Stimulated activated CD8-positive, alpha-beta memory T cell treated with anti-CD3 and anti-CD28 coated beads, Interleukin-15, amount 100 ng/mL, for 24 hours (primary cell): ENCODE data around the gene MAGEB16.

ENCODE experiments used
- DNase-seq: peaks from one replicate; pipeline ENCODE4 v3.0.0-alpha.2; 2020; ENCODE audit warnings: low read depth

MAGEB16 gene

DNA sequence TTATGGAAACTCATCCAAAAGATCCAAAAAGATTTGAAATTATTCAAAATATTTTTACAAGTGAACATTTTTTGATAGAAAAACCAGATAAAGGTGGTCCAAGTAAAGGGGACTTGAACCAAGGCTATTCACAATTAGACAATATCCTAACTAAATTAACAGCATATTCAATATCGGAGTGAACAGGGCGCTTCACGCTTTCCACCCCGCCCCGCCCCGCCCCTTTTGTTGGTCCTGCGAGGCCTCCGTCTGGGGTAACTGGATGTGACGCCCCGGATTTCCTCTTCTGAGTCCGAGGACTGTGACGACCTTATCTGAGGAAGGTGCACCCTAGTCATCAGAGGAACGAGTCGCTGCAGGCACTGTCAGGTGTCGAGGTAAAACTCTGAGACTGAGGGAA, at the start of gene MAGEB16:
Gene MAGEB16 (plus strand): TSS at position 301 of the 400 bp plus-strand sequence. CDS start 3,855 bp downstream, outside the sequence.
- DNase-seq = no peak

DNA sequence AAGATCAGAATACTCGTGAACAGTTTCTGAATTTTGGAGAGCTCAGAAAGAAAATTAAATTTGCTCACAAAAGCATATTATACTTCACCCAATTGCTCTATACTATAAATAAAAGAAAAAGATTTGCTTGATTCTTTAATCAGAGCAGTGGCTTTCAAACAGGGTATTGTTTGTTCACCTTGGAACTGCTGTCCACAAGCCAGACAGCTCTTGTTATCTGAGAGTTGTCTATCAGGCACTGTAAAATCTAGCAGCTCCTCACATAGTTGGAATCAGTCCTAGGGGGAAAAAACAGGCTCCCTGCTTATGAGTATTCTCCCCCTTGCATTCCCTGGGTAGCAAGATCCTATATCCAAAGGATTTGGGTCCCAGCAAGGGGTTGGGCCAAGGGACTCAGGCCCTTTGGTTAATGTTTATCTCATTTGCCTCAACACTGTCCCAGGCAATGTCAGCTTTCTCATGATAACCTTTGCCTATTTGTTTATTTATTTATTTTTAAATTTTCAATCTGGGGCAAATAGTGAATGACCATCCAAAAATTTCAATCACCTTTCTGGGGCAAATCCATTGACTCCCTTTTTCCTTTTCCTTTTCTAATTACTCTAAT, 24.1 kb upstream of the MAGEB16 start:
- no peak for DNase-seq

DNA sequence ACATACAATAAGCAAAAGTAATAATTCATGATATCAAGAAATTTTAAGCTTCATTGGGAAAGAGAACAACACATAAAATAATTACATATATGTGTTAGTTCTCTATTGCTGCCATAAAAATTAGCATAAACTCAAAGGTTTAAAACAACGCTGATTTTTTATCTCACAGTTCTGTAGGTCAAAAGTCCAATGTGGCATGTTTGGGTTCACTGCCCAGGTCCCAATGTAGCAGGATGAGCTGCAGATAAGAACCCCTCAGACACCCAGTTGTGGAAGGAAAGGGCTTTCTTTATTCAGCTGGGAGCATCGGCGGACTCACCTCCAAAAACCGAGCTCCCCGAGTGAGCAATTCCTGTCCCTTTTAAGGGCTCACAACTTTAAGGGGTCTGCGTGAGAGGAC, 13.1 kb upstream of the MAGEB16 start:
- no peak for DNase-seq

DNA sequence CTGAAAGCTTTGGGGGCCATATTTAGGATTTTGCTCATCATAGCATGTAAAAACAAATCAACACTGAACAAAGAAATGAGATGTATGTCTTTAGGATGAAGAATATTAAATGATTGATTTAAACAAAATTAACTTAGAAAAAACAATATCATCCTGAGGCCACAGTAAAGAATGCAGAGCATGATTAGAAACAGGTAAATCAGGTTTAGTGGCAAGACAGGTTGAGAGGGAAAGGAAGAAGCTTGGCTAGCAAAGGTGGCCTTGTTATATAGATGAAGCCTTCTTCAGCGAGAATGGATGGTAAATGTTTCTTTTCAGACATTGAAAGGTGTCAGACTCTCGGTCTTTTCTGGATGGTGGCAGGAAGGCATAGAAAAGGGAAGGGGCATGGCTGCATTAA, 11.9 kb upstream of the MAGEB16 start:
- no peak for DNase-seq

DNA sequence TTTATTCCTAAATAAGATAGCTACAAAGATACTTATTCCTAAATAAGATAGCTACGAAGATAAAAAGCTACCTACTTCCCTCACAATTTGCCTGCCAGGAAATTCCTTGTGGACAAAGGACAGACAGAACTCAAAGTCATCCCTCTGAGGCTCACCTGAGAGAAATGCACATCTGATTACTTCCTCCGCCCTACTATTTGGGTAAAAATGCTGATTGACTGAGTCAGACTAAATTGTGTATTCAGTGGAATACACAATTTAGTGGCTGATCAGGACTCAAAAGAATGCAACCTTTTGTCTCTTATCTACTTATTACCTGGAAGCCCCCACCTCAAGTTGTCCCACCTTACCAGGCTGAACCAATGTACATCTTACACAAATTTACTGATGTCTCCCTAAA, 10.3 kb upstream of the MAGEB16 start:
- DNase-seq = no peak

DNA sequence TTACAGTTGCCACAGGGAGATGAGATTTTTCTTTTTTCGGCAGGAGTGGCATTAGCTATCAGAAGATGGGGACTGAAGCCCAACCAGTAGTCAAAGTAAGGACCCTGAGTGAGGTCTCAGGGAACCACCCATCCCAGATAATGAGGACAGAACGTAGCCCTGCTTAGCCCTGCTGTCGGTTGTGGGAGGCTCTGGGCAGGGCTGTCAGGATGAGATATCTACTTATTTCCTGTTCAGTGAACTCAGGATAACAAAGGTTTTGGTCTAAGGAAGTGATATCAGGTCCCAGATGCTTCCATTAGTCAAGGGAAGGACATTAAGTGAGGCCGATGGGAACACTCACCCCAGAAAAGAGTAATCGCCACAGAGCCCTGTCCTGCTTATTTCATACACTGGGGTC, 2.3 kb downstream of the MAGEB16 start:
- no peak for DNase-seq

DNA sequence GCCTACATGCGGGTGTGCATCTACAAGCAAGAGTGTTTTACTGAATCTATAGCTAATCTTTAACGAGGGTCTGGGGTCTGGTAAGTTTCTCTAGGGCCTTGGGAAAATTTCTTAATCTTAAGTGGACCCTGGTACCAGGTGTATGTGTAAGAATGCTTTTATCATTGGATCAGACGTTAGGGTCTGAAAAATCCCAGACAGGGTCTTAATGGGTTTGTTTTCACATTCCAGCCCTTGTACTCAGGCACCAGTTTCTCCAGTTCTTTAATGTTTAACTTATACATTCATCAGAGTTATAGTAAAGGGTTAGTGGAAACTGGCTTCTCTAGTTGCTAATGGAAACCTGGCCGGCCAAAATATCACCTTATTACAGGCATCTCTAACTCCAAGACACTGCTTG, 11.6 kb downstream of the MAGEB16 start:
- no peak for DNase-seq

DNA sequence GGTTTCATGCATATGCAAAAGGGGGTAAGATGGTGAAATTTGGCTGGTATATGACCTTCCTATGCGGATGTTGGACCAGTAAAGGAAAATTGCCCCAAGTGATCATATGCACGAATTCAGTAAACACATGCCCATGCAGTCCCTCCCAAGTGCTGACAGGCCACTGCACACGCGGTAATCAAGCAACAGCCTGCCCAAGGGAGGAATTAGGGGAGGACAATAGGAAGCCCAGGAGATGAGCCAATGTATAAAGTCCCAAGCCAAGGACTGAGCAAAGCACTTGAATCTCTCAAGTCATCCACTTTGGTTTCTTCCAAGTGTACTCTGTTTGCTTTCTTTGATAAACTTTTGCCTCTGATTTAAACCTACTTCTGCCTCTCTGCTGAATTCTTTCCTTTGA, 21.1 kb downstream of the MAGEB16 start:
- no peak for DNase-seq

DNA sequence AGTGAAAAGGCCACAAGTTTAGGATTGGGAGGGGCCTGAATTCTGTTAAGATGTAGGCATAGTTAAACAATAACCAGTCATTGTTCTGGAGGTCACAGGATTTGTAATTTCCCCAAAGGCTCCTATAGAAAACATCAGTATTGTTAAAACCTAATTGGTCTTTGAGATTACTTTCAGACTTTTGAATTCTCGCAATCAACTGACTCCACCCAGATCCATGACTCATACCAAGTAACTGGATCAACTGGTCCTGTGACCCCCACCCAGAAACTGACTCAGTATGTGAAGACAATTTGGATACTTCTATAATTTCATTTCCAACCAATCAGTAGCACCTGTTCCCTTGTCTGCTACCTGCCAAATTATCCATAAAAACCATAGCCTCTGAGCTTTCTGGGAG, 28.4 kb downstream of the MAGEB16 start:
- no peak for DNase-seq

DNA sequence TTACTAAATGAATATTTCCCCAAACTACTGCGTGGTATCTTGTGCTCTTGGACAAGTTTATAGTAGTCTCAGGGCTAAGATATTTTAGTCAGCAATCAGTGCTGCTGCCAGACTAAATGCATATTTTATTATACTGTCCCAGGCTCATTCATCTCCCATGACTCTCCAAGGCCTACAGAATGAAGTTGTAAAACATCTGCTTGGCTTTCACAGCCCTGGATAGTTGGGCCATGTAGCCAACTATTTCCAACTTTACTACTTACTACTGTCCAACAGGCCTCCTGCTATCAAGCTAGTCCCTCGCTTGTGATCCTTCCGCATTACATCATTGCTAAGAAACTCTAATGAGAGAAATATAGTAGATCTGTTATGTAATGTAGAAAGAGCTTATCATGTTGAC, 31.4 kb downstream of the MAGEB16 start:
- DNase-seq = no peak

DNA sequence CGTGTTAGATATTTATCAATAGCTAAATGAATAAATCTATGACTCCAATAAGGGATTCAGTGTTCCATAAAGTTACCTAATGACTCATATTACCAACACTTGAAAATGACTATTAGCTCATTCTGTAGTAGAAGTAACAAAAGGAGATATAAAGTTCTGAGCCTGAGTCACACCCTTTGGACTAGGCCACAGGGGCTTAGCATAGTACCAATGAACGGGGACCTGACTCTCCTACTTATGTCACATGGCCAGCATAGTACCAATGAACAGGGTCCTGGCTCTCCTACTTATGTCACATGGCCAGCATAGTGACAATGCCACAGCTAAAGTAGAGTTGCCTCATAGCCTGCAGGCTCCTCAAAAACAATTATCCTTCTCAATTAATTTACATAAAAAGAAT, 43.7 kb downstream of the MAGEB16 start:
- no peak for DNase-seq

DNA sequence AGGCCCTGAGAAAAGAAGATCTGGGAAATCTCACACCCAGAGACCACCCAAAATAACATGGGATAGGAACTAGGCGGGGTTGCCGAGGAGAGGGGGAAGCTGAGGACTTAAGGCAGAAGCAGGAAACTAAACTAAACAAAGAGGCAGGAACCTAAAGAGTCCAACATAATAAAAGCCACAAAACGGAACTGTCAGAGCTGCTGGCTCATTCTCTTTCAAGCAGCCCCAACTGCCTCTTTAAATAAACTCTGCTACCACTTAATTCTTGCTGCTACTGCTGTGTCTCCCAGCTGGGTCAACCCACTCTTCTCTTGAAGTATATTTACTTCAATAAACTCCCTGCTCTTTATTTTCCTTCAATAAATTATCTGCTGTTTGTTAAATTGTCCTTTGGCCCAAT, 44.5 kb downstream of the MAGEB16 start:
- no peak for DNase-seq

DNA sequence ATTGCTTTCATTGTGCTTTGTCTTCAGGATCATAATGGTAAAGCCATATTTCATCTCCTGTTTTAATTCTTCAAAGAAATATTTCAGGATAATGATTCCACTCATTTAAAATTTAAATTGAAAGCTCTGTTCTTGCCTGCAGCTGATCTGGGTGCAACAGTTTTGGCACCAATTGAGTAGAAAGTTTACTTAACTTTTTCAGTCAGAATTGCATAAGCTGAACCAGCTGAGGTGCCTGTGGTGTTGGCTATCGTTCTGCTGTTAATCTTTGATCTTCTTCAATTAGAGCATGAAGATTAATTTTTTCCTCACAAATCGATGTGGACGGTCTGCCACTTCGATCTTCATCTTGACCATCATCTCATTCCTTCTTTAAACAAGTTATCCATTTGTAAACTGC, 49.6 kb downstream of the MAGEB16 start:
- no peak for DNase-seq
